GM21717 (cell line): Measurements from ENCODE around the gene MOB1A.
"Not testable (repeated sequence)": the region's sequence is repeated elsewhere in the genome, so short reads cannot be mapped to it uniquely, and the experiment has no call there.

Source experiments
- ATAC-seq: cut with Tn5 transposase; IDR thresholded peaks from one replicate; pipeline ENCODE4 v1.9.1; 2021; ENCODE audit warnings: mild to moderate bottlenecking, moderate library complexity; ENCODE audit not compliant: unreplicated experiment

Gene MOB1A

GRCh38 chr2:74199275-74199701 is 20.6 kb upstream of the MOB1A start:
- ATAC-seq = no peak

DNA sequence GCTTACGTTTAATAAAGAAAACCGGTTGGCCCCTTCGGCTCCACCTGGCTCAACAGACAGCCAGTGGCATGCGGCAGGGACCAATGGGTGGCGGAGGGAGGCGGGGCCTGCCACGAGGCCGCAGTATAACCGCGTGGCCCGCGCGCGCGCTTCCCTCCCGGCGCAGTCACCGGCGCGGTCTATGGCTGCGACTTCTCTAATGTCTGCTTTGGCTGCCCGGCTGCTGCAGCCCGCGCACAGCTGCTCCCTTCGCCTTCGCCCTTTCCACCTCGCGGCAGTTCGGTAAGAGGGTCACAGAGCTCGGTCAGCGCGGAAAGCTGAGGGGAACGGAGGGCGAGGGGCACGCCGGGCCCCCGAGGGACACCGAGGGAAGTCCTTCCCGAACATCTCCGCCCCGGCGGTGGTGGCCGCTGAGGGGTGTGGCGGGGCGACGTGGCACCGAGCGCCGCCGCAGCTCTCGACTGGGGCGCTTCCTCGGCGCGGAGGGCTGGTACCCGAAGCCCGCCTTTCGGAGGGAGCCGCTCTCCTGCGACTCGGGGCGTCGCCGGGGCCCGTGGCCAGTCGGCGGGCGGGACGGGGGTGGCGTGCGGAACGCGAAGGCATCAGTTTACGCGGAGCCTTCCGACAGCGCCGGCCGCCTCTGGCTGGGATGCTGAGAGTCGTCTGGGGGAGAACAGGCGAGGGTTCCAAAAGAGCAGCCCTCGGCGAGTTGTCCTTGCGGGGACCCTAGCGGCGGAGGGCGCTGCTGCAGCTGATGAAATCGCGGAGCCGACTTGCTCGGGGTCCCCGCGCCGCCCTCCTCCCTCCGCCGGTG is 20.0 kb upstream of the MOB1A start, which contains the start of gene MTHFD2:
Gene MTHFD2 (plus strand): TSS at position 155 of the 814 bp plus-strand sequence. CDS start 27 bp downstream, at position 182.
- ATAC-seq = peak; percentile 88

GRCh38 chr2:74198023-74198460 is 19.4 kb upstream of the MOB1A start:
- ATAC-seq = peak; percentile 1

- ATAC-seq = no peak
These were observed 18.4 kb upstream of the MOB1A start for GRCh38 chr2:74197049-74197448.

DNA sequence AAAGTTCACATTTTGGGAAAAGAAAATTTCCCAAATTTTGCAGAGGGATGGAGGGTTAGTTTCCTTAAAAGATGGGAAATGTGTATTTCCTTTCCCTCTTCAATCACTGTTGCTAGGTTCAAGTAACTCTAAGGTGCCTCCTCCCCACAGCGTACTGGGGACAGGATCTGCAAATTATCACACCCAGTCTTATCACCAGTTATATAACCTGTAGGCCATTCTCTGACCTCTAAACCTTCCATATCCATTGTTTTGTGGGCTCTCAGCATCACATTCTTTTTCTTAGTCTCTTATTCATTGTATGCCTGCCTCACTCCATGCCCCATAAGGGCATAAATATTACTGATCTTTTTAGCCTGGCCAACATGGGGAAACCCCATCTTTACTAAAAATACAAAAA is 16.1 kb upstream of the MOB1A start:
- no peak for ATAC-seq

GRCh38 chr2:74191596-74192380 is 13.1 kb upstream of the MOB1A start:
- no peak for ATAC-seq

DNA sequence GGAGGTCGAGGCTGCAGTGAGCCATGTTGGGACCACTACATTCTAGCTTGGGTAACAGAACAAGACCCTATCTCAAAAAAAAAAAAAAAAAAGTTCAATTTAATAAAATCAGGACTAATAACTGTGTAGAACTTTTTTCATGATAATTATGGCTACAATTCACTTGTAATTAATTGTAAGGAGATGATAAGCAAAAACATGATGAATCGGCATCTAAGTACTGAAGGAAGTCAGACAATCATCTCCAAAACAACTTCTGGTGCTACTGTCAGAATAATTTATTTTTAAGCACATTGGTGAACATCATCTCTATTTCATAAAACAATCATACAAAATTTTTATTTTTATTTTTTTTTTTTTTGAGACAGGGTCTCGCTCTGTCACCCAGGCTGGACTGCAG is 10.0 kb upstream of the MOB1A start:
- ATAC-seq = no peak

DNA sequence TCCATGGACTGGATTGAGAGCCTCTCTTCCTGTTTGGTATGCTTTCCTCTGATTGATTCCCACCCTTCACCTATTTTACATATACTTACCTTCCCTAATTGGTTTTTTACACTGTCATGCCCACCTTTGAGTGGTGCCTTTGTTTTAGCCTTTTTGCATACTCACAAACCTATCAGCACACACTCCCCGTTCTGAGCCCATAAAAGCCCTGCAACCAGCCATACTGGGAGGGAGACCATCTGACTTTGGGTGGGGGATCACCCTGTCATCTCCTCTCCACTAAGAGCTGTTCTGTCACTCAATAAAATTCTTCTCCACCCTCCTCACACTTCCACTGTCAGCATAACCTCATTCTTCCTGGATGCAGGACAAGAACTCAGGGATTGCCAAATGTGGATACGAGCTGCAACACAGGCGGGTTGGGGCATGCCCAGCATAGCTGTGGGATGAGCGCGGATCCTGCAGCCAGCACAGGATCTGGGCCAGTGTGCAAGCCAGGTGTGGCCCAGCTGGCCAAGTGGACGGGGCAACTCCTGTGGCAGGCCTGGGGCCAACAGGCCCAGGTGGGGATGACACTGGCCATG is 9.4 kb upstream of the MOB1A start:
- ATAC-seq = no peak

- not testable (repeated sequence) for ATAC-seq
These were observed 8.0 kb upstream of the MOB1A start for GRCh38 chr2:74186706-74187105.

DNA sequence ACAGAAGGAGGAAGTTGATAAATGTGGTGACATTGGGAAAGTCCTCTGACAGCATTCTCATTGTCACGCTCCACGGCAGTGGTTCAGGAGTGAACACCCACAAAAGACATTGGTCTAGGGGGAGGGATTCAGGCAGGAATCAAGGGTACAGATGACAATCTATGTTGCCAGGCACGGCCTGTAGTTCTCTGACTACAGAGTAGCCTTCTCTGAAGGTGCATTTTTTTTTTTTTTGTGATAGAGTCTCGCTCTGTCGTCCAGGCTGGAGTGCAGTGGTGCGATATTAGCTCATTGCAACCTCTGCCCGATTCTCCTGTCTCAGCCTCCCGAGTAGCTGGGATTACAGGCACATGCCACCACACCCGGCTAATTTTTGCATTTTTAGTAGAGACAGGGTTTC is 7.4 kb upstream of the MOB1A start:
- peak; percentile 60 for ATAC-seq

DNA sequence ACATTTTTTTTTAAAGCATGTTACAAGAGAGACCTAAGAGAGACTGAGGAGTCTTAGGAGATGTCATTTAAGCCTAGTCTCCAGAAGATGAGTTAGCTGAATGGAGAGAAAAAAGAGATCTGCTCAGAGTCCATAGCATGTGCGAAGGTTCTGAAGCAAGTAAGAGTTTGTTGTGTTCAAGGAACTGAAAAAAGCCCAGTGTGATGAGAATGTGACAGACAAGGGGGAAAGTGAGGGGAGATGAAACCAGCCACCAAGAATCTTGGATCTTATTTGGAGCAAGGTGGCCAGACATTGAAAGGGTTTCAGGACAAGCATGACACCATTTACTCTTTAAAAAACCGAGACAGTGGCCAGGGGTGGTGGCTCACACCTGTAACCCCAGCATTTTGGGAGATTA is 5.2 kb upstream of the MOB1A start:
- ATAC-seq = no peak

DNA sequence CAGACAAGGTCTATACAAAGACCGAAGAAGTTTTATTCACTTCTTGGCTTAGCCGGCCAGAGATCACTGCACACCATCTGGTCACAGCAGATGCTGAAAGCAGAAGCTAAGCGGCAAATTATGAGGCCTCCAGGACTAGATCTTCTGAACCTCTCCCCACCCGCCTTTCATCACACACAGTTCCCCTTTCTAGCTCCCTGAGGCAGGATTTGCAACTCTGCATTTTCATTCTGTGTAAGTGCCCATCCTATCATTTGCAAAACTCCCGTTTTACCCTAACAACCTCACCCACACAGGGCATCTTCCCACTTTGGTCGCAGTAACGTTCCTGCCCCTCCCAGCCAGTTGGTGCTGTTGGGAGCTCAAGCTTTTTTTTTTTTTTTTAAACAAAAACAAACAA is 3.1 kb upstream of the MOB1A start:
- peak; percentile 22 for ATAC-seq

DNA sequence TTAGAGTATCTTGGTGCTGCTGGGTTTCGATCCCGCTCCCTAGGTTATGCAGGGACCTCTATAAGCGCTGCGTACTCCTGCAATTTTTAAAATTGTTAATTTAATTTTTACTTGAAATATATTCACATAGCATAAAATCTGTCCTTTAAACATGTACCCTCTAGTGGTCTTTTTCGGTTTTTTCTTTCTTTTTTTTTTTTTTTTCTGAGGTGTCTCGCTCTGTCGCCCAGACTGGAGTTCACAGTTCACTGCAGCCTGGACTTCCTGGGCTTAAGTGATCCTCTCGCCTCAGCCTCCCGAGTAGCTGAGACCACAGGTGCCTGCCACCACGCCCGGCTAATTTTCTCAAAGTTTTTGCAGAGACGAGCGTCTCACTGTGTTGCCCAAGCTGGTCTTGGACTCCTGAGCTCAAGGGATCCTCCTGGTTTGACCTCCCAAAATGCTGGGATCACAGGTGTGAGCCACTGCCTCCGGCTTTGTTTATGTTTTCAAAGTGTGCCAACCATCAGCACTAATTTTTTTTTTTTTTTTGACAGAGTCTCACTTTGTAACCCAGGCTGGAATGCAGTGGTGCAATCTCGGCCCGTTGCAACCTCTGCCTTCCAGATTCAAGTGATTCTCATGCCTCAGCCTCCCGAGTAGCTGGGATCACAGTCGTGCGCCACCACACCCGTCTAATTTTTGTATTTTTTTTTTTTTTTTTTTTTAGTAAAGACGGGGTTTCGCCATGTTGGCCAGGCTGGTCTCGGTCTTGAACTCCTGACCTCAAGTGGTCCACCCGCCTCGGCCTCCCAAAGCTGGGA is 585 bp upstream of the MOB1A start:
- peak; percentile 1 for ATAC-seq

DNA sequence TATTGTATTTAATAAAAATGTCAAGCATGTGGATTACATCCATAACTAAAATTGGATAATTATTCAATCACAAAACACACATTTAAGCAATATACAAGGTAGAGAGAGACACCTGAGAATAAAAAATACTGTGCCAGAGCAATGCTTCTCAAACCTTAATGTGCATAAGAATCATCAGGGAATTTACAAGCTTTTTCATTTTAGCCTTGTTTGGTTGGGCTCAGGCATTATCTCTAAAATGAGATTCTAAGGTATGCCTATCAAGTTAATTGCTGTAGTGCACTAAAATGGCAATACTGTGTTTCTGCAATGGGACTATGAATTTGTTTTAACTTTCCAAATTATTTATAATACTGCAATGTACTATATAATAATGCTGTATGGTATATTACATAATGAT is 983 bp downstream of the MOB1A start:
- ATAC-seq = no peak

- ATAC-seq = no peak
These were observed 3.8 kb downstream of the MOB1A start for GRCh38 chr2:74174909-74175308.

- ATAC-seq = peak; percentile 59
These were observed 9.9 kb downstream of the MOB1A start for GRCh38 chr2:74168739-74169138.

GRCh38 chr2:74164761-74165160 is 13.9 kb downstream of the MOB1A start:
- ATAC-seq = no peak

DNA sequence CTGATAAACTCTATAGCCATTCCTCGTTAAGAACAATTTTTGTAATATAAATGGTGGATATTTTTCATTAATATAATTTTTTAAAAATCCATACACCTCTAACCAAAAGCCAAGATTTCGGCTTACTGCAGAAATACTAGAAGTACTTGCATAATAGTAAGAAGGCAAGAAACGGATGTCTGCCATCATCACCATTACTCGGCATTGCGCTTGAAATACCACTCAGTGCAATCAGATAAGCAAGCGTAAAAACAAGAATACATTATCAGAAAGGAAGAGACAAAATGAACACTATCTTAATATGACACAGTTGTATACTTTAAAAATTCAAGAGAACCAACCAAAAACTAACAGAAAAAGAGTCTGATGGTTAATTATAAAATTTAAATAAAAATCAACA is 15.7 kb downstream of the MOB1A start:
- ATAC-seq = no peak

- ATAC-seq = no peak
These were observed 22.8 kb downstream of the MOB1A start for GRCh38 chr2:74155830-74156229.

DNA sequence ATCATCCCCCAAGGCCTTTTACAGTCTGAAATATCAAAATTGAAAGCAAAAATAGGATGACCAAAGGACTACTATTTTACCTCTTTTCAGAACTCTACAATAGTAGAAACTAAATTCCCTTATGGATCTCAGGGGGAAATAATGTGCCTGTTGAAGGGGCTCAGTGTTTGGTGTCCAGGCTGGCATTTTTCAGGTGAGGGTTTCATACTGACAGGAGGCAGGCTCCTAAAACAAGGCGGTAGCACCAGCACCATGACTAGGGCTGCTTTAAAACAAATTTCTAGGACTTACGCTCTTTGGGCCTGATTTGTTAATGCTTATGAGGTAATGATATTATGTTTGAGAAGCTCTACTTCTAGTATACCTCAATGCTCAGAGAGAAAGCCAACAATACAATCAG is 25.7 kb downstream of the MOB1A start:
- ATAC-seq = no peak
